ENCODE measurements around the gene DUSP5.

GRCh38 chr10:110505130-110505770 lies 7.5 kb downstream of the DUSP5 start:
- no peak for TF ChIP-seq CTCF (IDR thresholded peaks at IDR 0.05; ENCODE audit: low read depth, low read length, poor library complexity, severe bottlenecking)
- TF ChIP-seq EZH2phosphoT487 (IDR thresholded peaks at IDR 0.05; ENCODE audit: borderline replicate concordance, low read length) = no peak

Measured in DOHH2 (cell line).